Gastroesophageal sphincter (tissue), 3 donors: ENCODE measurements around the gene GRM8.

ENCODE experiments used
- CTCF ChIP-seq, 4 experiments: fragments of 200-600 bp in 2 of 4; fragments of 450-650 bp in 2 of 4; sonication (generic) in 1 of 4; IDR thresholded peaks; one replicate each; pipeline ENCODE4 v1.5.1; 2017 to 2019; ENCODE audit warnings: antibody characterized with exemption in 4 of 4, mild to moderate bottlenecking in 2 of 4, moderate library complexity in 2 of 4
- POLR2A ChIP-seq, 2 donors: fragments of 450-650 bp; IDR thresholded peaks; one replicate each; pipeline ENCODE4 v1.6.1; 2017; ENCODE audit warnings: antibody characterized with exemption in 2 of 2, mild to moderate bottlenecking in 2 of 2, moderate library complexity in 1 of 2
- POLR2AphosphoS5 ChIP-seq: sonication (generic); formaldehyde crosslinking; IDR thresholded peaks from one replicate; pipeline ENCODE4 v1.6.1; 2017; ENCODE audit warnings: antibody characterized with exemption

- TF ChIP-seq POLR2AphosphoS5 (no peak), CTCF (IDR thresholded peaks at IDR 0.05) (no peak), POLR2A (IDR thresholded peaks at IDR 0.05) (no peak)
These were observed 19.1 kb downstream of the GRM8 start for GRCh38 chr7:127233630-127234029.
